PC-3 (cell line): ENCODE measurements around the gene KRT35.

Source experiments
- CTCF ChIP-seq: fragments of 300-600 bp; sonication (generic); conservative IDR thresholded peaks from 2 replicates; pipeline ENCODE4 v1.5.1; 2017; ENCODE audit warnings: antibody characterized with exemption, low read depth, mild to moderate bottlenecking, low read length
- EZH2 ChIP-seq: fragments of 300-600 bp; sonication (generic); IDR thresholded peaks from one replicate; pipeline ENCODE4 v1.6.1; 2017; ENCODE audit warnings: antibody characterized with exemption, mild to moderate bottlenecking, low read length; ENCODE audit not compliant: unreplicated experiment

- no peak for TF ChIP-seq CTCF
- TF ChIP-seq EZH2 = no peak
Observed at GRCh38 chr17:41498276-41498675, 17.3 kb upstream of the KRT35 start.
